Breast epithelium (tissue), 4 donors: ENCODE measurements around the gene HSPB2. TPM values are rescaled to one million over a fixed set of nuclear protein-coding genes. Genes with fewer than 3 reads are reported as not detected.
"Not testable (repeated sequence)": the region's sequence is repeated elsewhere in the genome, so short reads cannot be mapped to it uniquely, and the experiment has no call there.

Experiments
- DNase-seq, 2 donors: peaks; one replicate each; pipeline ENCODE4 v3.0.0-alpha.2; 2019; ENCODE audit warnings: low spot score in 2 of 2
- H3K27ac ChIP-seq, 2 donors: fragments of 200-600 bp; sonication (generic) in 1 of 2; one replicate each; pipeline ENCODE4 v1.5.1; 2016 to 2019; ENCODE audit warnings: mild to moderate bottlenecking in 1 of 2
- H3K27me3 ChIP-seq, 2 donors: fragments of 200-600 bp; sonication (generic) in 1 of 2; one replicate each; pipeline versions ENCODE4 v1.5.1 to v1.6.0; 2017 to 2019; ENCODE audit warnings: control low read depth in 1 of 2, mild to moderate bottlenecking in 1 of 2
- H3K36me3 ChIP-seq: fragments of 200-600 bp; one replicate; pipeline ENCODE4 v1.5.1; 2019
- H3K4me1 ChIP-seq, 2 donors: fragments of 200-600 bp; sonication (generic); one replicate each; pipeline ENCODE4 v1.5.1; 2016 to 2019; ENCODE audit warnings: control low read depth in 1 of 2
- H3K4me3 ChIP-seq, 3 donors: fragments of 200-600 bp; sonication (generic); 1 replicate in 2 of 3; 2 replicates in 1 of 3; pipeline ENCODE4 v1.5.1; 2016 to 2019; ENCODE audit warnings: mild to moderate bottlenecking in 3 of 3, moderate library complexity in 2 of 3
- H3K9me3 ChIP-seq, 2 donors: fragments of 200-600 bp; sonication (generic) in 1 of 2; one replicate each; pipeline ENCODE4 v1.5.1; 2016 to 2019; ENCODE audit warnings: control low read depth in 1 of 2
- POLR2A ChIP-seq: fragments of 450-650 bp; IDR thresholded peaks from one replicate; pipeline ENCODE4 v1.6.1; 2016; ENCODE audit warnings: antibody characterized with exemption, mild to moderate bottlenecking, moderate library complexity
- POLR2AphosphoS5 ChIP-seq, 3 donors: sonication (generic); formaldehyde crosslinking; IDR thresholded peaks; one replicate each; pipeline ENCODE4 v1.6.1; 2017; ENCODE audit warnings: antibody characterized with exemption in 3 of 3
- intact Hi-C: fragments of 100-400 bp; cut with DNase I; formaldehyde crosslinking; loops from one replicate; pipeline ENCODE4 v1.15.1; 2023; ENCODE audit warnings: low total_unique reads
- total RNA-seq, 3 donors: library from RNA; depleted of rRNA; stranded (reverse); fragments of >200 nt; gene quantifications; one replicate each; pipeline ENCODE4 v1.1.0, GENCODE V29; 2016
- TF ChIP-seq, protein P1 (sequence below), 3 donors: fragments of 450-650 bp; IDR thresholded peaks; one replicate each; pipeline ENCODE4 v1.5.1; 2016 to 2017; ENCODE audit warnings: antibody characterized with exemption in 3 of 3, mild to moderate bottlenecking in 3 of 3, moderate library complexity in 3 of 3

The HSPB2 gene
- total RNA-seq, 3 donors from 2014 or later = 0.98 to 2.1 (median 1.2) TPM

DNA sequence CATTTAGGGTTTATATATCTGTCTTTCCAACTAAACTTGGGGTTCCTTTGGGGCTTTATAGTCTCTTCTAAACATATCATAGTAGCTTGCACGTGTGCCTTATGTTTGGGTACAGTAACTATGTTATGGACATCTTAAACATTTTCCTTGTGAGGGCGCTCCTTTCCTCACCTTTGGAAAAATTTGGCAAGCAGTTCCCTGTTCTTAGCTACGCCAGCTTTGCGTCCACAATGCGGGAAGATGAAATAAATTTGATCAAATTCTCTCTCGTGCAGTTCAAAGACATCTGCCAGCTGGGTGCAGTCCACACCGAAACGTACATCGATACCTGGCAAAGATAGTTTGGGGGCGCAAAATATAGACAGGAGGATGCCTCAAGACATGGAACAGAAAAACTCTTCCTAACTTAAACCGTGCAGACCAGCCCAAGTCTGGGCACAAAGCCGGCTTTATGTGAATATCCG lies 34.1 kb upstream of the HSPB2 start:
- H3K4me3 ChIP-seq = peak overlapping the region; percentile 67 to 85 (median 69)
- no peaks in the 10 kb centered on the region for H3K36me3 ChIP-seq
- no peak for DNase-seq
- H3K4me1 ChIP-seq = no peaks in the 10 kb centered on the region
- H3K27me3 ChIP-seq = no peaks in the 10 kb centered on the region
- H3K9me3 ChIP-seq = no peaks in the 10 kb centered on the region
- intact Hi-C loops = no loop called here
- peak overlapping the region; percentile 95 to 99 for H3K27ac ChIP-seq
- TF ChIP-seq, protein P1, sequence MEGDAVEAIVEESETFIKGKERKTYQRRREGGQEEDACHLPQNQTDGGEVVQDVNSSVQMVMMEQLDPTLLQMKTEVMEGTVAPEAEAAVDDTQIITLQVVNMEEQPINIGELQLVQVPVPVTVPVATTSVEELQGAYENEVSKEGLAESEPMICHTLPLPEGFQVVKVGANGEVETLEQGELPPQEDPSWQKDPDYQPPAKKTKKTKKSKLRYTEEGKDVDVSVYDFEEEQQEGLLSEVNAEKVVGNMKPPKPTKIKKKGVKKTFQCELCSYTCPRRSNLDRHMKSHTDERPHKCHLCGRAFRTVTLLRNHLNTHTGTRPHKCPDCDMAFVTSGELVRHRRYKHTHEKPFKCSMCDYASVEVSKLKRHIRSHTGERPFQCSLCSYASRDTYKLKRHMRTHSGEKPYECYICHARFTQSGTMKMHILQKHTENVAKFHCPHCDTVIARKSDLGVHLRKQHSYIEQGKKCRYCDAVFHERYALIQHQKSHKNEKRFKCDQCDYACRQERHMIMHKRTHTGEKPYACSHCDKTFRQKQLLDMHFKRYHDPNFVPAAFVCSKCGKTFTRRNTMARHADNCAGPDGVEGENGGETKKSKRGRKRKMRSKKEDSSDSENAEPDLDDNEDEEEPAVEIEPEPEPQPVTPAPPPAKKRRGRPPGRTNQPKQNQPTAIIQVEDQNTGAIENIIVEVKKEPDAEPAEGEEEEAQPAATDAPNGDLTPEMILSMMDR (IDR thresholded peaks at IDR 0.05) = no peak
- TF ChIP-seq POLR2AphosphoS5 (IDR thresholded peaks at IDR 0.05) (no peak), POLR2A (no peak)

GRCh38 chr11:111878849-111879636 lies 33.5 kb upstream of the HSPB2 start, which contains the start of the genes CFAP68 and FDXACB1:
CFAP68 (plus strand) TSS chr11:111879541; CDS start chr11:111879561, 20 bp downstream.
FDXACB1 (minus strand) TSS chr11:111879165; CDS start chr11:111879132, 33 bp downstream.
- intact Hi-C loops = no loop called here
- Histone ChIP-seq H3K9me3 (no peaks in the 10 kb centered on the region), H3K36me3 (no peaks in the 10 kb centered on the region), H3K27me3 (no peaks in the 10 kb centered on the region), H3K4me3 (peak within 1 kb of the TSS; percentile 67 to 85 (median 69)), H3K27ac (peak within 1 kb of the TSS; percentile 95 to 99), H3K4me1 (no peaks in the 10 kb centered on the region)
- peak; percentile 94 to 97 for DNase-seq
- TF ChIP-seq POLR2A (peak; percentile 34), POLR2AphosphoS5 (IDR thresholded peaks at IDR 0.05) (peak; percentile 95 to 98 (median 98))
- TF ChIP-seq, protein P1 (IDR thresholded peaks at IDR 0.05) = peak; percentile 97 to 99 (median 99)

DNA sequence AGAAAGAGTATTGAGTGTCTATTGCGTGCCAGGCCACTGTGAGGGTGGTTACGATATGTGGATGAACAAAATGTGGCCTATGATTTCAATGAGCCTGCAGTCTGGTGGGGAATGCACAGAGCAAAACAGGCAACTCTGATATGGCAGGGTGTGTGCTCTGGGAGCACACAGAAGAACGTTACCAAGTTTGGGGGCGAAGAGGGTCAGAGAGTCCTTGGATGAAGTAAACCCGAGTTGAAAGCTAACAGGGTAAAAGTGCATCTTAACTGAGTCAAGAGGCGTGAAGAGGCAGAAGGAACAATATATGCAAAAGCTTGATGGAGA lies 32.9 kb upstream of the HSPB2 start:
- H3K27ac ChIP-seq = peak overlapping the region; percentile 95 to 99
- intact Hi-C loops = no loop called here

GRCh38 chr11:111882202-111882601 lies 30.3 kb upstream of the HSPB2 start:
- intact Hi-C loops = no loop called here
- H3K9me3 ChIP-seq = no peaks in the 10 kb centered on the region
- no peak for DNase-seq
- H3K27ac ChIP-seq = no peak overlapping the region
- no peaks in the 10 kb centered on the region for H3K4me1 ChIP-seq
- no peak overlapping the region for H3K4me3 ChIP-seq
- no peaks in the 10 kb centered on the region for H3K36me3 ChIP-seq
- H3K27me3 ChIP-seq = no peaks in the 10 kb centered on the region
- no peak for TF ChIP-seq POLR2A
- no peak for TF ChIP-seq POLR2AphosphoS5 (IDR thresholded peaks at IDR 0.05)
- TF ChIP-seq, protein P1 (IDR thresholded peaks at IDR 0.05) = no peak

More for the DNA sequence above, 32.9 kb upstream of the HSPB2 start:
- no peaks in the 10 kb centered on the region for H3K27me3 ChIP-seq
- DNase-seq = no peak
- H3K9me3 ChIP-seq = no peaks in the 10 kb centered on the region
- TF ChIP-seq POLR2A (no peak), POLR2AphosphoS5 (IDR thresholded peaks at IDR 0.05) (no peak)
- TF ChIP-seq, protein P1 (IDR thresholded peaks at IDR 0.05) = no peak
- peak overlapping the region; percentile 67 to 85 (median 69) for H3K4me3 ChIP-seq
- no peaks in the 10 kb centered on the region for H3K36me3 ChIP-seq
- no peaks in the 10 kb centered on the region for H3K4me1 ChIP-seq

DNA sequence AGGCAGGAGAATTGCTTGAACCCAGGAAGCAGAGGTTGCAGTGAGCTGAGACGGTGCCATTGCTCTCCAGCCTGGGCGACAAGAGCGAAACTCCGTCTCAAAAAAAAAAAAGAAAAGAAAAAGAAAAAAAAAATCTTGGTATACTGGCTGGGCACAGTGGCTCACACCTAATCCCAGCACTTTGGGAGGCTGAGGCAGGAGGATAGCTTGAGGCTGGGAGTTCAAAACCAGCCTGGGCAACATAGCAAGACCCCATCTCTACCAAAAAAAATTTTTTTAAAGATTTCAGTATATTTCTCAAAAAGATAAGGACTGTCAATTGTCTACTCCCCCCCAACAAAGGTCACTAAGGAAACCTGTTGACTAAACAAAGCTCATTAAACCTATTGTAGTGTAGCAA lies 27.5 kb upstream of the HSPB2 start:
- H3K27ac ChIP-seq, H3K27me3 ChIP-seq, intact Hi-C loops, H3K36me3 ChIP-seq, H3K4me3 ChIP-seq, H3K9me3 ChIP-seq, DNase-seq, H3K4me1 ChIP-seq: not testable (repeated sequence)
